D721Med (cell line): ENCODE data around the gene MYORG.
"Not testable (repeated sequence)": the region's sequence is repeated elsewhere in the genome, so short reads cannot be mapped to it uniquely, and the experiment has no call there.

Experiments
- DNase-seq: peaks from one replicate; pipeline ENCODE4 v3.0.0; 2011; ENCODE audit warnings: low spot score; ENCODE audit not compliant: insufficient read length
- FAIRE-seq: peaks from 2 replicates; lab custom pipeline; 2011; peaks lifted over from hg19 to GRCh38; lab: Jason Lieb, UNC
- CTCF ChIP-seq: IDR thresholded peaks from 2 replicates; pipeline ENCODE4 v1.5.1; 2012; ENCODE audit warnings: mild to moderate bottlenecking, control low read depth; ENCODE audit not compliant: insufficient read depth; ENCODE audit errors: missing control alignments

The MYORG gene

GRCh38 chr9:34341659-34342295, 34.9 kb downstream of the MYORG start:
- no peak for TF ChIP-seq CTCF
- FAIRE-seq (no peak), DNase-seq (no peak)

GRCh38 chr9:34338665-34339385, 37.9 kb downstream of the MYORG start:
- TF ChIP-seq CTCF: no peak
- DNase-seq (no peak), FAIRE-seq (no peak)

- DNase-seq, FAIRE-seq: not testable (repeated sequence)
Observed at GRCh38 chr9:34338079-34338478, 38.6 kb downstream of the MYORG start.

GRCh38 chr9:34337403-34337802, 39.3 kb downstream of the MYORG start:
- DNase-seq: no peak
- no peak for TF ChIP-seq CTCF
- no peak for FAIRE-seq

- FAIRE-seq (no peak), DNase-seq (no peak)
- TF ChIP-seq CTCF: no peak
Observed at GRCh38 chr9:34335376-34335775, 41.3 kb downstream of the MYORG start.

- no peak for FAIRE-seq
- TF ChIP-seq CTCF: no peak
Observed at GRCh38 chr9:34334916-34335315, 41.8 kb downstream of the MYORG start.

GRCh38 chr9:34334337-34334824, 42.3 kb downstream of the MYORG start:
- no peak for DNase-seq
- FAIRE-seq: no peak
- TF ChIP-seq CTCF: no peak

More at GRCh38 chr9:34334916-34335315, 41.8 kb downstream of the MYORG start:
- DNase-seq: no peak
